ENCODE results near the gene TGM2.
"Not testable (repeated sequence)": the region's sequence is repeated elsewhere in the genome, so short reads cannot be mapped to it uniquely, and the experiment has no call there.

Gene TGM2

DNA sequence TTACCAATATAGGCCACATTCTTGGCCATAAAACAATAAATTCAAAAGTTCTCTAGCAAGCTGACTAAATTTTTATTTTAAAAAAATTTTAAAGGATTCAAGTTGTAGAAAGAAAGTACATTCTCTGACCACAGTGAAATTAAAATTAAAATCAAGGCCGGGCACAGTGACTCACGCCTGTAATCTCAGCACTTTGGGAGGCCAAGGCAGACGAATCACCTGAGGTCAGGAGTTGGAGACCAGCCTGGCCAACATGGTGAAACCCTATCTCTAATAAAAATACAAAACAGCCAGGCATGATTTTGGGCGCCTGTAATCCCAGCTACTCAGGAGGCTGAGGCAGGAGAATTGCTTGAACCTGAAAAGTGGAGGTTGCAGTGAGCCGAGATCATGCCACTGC, 62.9 kb downstream of the TGM2 start:
- Mint-ChIP-seq H3K36me3 (peaks cover 13% of the 10 kb centered on the region), H3K9me3 (peaks cover 13% of the 10 kb centered on the region)
- H3K4me3 Mint-ChIP-seq, H3K27me3 Mint-ChIP-seq, H3K27ac Mint-ChIP-seq, H3K4me1 Mint-ChIP-seq: not testable (repeated sequence)

DNA sequence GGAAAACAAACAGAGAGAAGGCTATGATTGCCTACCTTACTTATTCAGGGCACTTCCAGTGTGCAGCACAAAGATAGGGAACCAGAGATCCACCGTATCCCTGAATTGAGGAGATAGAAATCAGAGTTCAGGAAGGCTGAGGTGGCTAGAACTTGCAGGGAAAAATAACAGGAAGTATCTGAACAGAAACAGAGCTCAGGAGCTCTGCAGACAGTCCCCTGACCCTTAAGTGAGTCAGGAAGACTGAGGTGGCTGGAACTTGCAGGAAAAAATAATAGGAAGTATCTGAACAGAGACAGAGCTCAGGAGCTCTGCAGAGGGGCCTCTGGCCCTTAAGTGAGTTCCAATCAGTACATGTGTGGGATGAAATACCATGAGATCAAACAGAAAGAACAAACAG, 66.1 kb downstream of the TGM2 start:
- Mint-ChIP-seq H3K27ac (no peak overlapping the region), H3K9me3 (peaks cover 13% of the 10 kb centered on the region), H3K36me3 (peaks cover 16% of the 10 kb centered on the region), H3K4me3 (no peak overlapping the region), H3K27me3 (no peaks in the 10 kb centered on the region), H3K4me1 (peaks cover 12% of the 10 kb centered on the region)

DNA sequence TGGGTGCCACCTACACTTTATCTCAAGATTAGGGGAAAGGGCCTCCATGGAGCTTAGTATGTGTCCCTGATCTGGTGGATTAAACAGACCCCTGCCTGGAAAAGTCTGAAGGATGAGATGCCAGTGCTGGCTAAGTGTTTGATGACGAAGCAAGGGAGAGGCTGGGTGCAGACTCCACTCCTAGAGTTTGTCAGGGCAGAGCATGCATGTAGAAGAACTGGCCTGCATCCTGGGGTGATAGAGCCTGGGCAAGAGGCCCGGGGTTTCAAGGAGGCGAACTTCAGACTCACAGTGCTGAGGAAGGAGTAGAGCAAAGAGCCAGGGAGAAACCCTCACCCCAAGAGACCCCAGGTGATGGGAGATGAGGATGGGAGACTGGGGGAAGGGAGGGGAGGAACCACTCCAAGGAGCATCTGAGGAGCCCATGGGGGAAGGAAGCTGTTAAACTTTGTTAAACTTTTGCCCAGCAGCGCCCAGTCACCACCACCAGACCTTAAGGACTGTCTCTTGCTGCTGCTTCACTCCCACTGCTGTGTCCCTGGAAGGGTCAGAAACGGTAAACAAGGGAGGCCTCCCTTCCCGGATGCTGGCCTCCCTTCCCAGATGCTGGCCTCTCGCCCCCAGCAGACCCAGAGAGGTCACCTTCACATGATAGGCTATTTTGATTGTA, 69.9 kb downstream of the TGM2 start:
- Mint-ChIP-seq H3K9me3 (peaks cover 6% of the 10 kb centered on the region), H3K36me3 (peaks cover 10% of the 10 kb centered on the region), H3K4me3 (no peak overlapping the region), H3K27ac (peak overlapping the region; percentile 4), H3K27me3 (no peaks in the 10 kb centered on the region), H3K4me1 (peaks cover 31% of the 10 kb centered on the region)

DNA sequence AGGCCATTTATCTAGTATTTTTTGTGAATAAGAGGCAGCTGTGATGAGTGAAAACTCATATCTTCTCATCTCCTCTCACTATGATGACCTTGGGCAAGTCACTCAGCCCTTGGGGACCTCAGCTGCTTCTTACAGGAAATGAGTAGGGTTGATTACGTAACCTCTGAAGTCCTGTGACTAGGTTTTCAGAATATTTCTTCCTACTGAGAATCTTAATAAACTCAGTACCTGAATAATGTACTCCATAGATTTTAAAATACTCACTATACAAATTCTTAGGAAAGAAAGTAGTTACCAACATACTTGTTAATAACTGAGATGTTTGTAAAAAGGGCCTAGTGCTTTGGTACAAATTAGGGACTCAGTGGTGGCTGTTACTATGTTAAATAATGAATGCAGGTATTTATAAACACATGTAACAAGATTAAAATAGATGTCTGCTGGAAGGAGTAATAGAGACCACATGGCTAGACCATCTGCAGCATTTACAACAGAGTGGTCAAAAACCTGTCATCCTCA, 70.6 kb downstream of the TGM2 start:
- H3K9me3 Mint-ChIP-seq: no peaks in the 10 kb centered on the region
- H3K36me3 Mint-ChIP-seq: peaks cover 4% of the 10 kb centered on the region
- no peak overlapping the region for H3K4me3 Mint-ChIP-seq
- H3K4me1 Mint-ChIP-seq: peaks cover 31% of the 10 kb centered on the region
- H3K27ac Mint-ChIP-seq: no peak overlapping the region
- H3K27me3 Mint-ChIP-seq: no peaks in the 10 kb centered on the region

DNA sequence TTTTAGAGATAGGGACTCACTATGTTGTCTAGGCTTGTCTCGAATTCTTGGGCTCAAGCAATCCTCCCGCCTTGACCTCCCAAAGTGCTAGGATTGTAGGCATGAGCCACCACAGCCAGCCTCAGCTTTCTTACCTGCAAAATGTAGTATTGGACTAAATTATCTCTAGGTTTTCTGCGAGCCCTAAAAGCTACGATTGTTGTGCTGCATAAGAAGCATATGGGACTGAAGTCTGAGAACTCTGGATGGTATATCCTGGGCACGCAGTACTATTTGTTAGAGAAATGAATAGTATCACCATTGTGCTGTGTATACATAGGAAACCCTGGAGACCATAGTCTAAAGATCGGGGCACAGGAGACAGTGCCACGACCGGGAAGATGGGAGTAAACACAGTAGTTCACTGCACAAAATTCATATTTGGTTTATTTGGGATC, 71.4 kb downstream of the TGM2 start:
- H3K4me1 Mint-ChIP-seq: peaks cover 31% of the 10 kb centered on the region

DNA sequence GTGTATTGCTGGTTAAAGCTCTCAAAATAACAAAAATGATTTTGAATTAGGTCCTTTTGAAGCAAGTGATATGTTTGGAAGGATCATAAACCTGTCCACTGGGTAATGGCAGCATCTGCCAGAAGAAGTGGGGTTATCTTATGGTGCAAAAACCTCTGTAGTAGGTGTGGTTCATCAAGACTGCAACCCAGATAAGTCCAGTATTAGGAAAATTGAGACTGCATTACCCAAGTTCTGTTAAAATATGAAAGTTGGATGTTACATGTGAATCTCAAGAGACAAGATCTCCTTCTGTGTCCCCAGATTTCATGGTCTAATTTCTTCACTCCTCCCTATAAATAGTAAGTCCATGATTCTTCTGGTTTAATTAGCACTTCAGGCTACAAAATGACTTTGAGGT, 72.2 kb downstream of the TGM2 start:
- Mint-ChIP-seq H3K36me3 (peaks cover 11% of the 10 kb centered on the region), H3K4me3 (no peak overlapping the region), H3K9me3 (no peaks in the 10 kb centered on the region), H3K27ac (no peak overlapping the region), H3K4me1 (peaks cover 31% of the 10 kb centered on the region), H3K27me3 (no peaks in the 10 kb centered on the region)

More for the DNA sequence above, 71.4 kb downstream of the TGM2 start:
- H3K4me3 Mint-ChIP-seq: no peak overlapping the region
- H3K9me3 Mint-ChIP-seq: no peaks in the 10 kb centered on the region
- no peak overlapping the region for H3K27ac Mint-ChIP-seq
- H3K36me3 Mint-ChIP-seq: peaks cover 7% of the 10 kb centered on the region
- no peaks in the 10 kb centered on the region for H3K27me3 Mint-ChIP-seq

DNA sequence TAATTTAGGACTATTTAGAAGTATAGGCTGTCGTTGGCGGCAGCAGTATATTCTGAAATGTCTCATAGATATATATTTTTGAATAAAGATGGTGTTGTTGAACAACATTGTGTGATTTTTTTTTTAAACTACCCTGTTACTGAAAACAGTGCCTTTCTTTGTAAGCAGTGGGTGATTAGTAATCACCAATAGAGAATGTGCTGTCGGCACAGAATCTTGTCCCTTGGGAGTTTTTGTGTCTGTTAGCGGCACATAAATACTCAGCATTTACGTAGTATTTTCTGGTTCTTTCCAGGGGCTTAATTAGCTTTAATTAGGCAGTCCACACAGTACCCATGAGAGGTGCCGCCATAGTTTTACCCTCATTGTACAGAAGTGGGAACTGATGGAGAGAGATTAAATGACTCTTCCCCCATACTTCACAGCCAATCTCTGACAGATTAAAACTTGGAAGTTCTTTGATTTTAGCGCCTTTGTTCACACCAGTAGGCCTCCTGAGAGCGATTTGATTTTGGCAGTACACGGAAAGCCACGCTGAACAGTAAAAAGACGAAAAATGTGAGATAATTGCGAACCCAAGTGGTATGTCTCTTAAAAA, 72.7 kb downstream of the TGM2 start:
- Mint-ChIP-seq H3K36me3 (peaks cover 12% of the 10 kb centered on the region), H3K27ac (no peak overlapping the region), H3K4me1 (peaks cover 31% of the 10 kb centered on the region), H3K9me3 (no peaks in the 10 kb centered on the region), H3K27me3 (no peaks in the 10 kb centered on the region), H3K4me3 (no peak overlapping the region)

DNA sequence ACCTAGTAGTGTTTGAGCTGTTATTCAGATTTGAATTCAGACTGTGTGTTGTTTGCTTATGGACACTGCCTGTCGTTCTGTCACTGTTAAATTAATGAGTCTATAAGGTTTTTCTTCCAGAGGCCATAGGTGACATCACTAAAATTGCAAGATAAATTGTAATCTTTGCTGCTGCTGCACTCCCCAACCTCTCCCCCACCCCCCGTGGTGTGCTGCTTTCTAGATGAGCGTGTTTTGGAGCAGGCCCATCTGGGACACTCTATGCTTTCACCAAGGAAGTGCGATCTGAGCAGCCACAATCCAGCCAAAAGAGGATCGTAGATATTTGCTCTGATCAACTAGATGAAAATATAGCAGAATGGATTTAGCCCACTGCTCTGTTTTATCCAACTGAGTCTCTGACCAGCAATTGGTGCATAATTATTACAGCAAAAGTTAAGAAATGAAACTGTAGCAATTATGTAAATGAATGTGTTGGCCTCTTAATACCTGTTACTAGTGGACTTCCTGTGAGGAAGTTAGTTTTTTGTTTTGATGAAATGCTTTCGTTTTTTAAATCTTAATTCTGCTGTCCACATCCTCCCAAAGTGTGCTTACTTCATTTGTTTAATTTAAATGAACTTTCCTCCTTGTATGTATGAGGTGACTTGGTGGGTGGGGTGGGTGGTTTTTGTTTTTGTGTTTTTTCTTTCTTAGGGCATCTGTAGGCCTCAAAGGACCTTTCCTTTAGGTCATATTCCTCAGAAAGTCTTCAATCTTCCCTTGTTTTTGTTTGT, 73.4 kb downstream of the TGM2 start:
- Mint-ChIP-seq H3K27me3 (no peaks in the 10 kb centered on the region), H3K27ac (no peak overlapping the region), H3K9me3 (no peaks in the 10 kb centered on the region), H3K4me3 (no peak overlapping the region), H3K36me3 (peaks cover 12% of the 10 kb centered on the region), H3K4me1 (peaks cover 31% of the 10 kb centered on the region)

DNA sequence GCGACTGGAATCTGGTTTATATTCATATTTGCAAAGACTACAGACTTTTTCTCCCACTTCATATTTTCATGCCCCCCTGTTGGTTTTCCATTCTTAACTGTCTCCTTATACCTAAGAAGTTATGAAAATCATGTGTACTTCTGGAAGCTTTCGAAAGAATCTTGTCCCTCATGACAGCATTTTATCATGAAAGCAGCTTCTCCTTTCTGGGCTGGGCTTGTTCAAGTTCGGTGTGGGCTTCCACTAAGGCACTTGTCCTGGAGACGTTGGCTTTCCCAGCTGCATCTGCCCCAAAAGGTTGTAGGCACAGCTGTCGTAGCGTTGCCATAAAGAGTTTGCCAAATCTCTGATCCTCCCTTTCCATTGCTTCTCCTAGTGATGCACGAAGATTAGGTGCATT, 75.0 kb downstream of the TGM2 start:
- no peaks in the 10 kb centered on the region for H3K27me3 Mint-ChIP-seq
- peaks cover 30% of the 10 kb centered on the region for H3K4me1 Mint-ChIP-seq
- H3K27ac Mint-ChIP-seq: no peak overlapping the region
- no peaks in the 10 kb centered on the region for H3K9me3 Mint-ChIP-seq
- peaks cover 11% of the 10 kb centered on the region for H3K36me3 Mint-ChIP-seq
- H3K4me3 Mint-ChIP-seq: no peak overlapping the region

DNA sequence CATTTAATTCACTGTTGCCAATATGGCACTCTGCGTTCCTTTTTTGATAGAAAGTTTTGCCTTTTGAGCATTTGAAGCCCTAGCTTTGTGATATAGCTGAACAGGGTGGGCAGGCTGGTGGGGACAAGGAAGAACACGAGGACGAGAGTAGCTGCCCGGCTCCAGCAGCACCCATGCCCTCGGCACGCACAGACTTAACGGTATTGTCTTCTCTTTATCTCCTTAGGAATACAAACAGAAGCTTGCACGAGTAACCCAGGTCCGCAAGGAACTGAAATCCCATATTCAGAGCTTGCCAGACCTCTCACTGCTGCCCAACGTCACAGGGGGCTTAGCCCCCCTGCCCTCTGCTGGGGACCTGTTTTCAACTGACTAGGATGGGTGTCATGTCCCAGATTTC, 75.6 kb downstream of the TGM2 start:
- H3K4me1 Mint-ChIP-seq: peaks cover 25% of the 10 kb centered on the region
- H3K9me3 Mint-ChIP-seq: no peaks in the 10 kb centered on the region
- H3K36me3 Mint-ChIP-seq: peaks cover 11% of the 10 kb centered on the region
- H3K27ac Mint-ChIP-seq: no peak overlapping the region
- H3K4me3 Mint-ChIP-seq: no peak overlapping the region
- no peaks in the 10 kb centered on the region for H3K27me3 Mint-ChIP-seq

DNA sequence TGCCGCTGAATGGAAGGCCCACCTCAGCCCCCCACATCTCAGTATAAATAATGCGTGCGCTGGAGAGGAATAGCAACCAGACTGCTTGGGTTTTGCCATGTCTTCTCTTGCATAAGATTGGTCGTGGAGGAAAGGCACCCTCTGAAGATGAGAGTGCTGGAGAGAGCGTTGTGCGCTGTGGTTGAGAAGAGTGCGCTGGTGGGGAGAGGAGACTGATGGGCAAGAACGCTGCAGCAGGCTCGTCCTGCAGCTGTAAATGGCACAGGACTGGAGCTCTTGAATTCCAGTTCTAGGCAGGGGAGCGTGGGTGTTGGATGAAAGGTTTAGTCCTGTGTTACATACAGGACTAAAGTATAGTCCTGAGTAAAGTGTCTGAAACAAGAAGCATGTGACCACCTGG, 80.0 kb downstream of the TGM2 start:
- H3K27me3 Mint-ChIP-seq: no peaks in the 10 kb centered on the region
- peaks cover 27% of the 10 kb centered on the region for H3K36me3 Mint-ChIP-seq
- no peaks in the 10 kb centered on the region for H3K9me3 Mint-ChIP-seq
- peak overlapping the region; percentile 8 for H3K27ac Mint-ChIP-seq
- H3K4me3 Mint-ChIP-seq: no peak overlapping the region
- peaks cover 14% of the 10 kb centered on the region for H3K4me1 Mint-ChIP-seq

DNA sequence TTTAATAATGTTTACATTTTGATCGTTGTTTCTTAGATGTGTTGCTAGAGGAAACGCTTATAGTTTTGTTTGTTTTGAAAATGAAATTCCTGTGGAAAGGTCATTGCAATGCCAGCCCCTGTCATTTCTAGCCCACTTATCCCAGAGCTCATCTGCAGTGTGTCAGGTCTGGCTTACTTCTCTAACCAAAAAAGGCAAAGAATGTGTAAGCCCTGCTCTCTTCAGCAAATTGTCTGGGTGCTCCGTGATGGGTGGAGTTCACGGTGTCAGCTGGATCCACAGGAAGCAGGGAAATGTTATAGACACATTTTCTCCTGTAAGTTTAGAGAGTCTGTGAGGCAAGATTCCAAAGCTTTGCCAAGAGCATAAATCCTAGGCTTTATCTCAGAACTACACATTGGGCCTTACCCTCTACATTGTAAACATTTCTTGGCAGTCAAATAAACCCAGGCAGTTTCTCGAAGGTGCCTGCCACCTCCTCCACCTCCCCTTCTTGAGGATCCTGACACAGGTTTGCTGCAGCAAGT, 80.6 kb downstream of the TGM2 start:
- Mint-ChIP-seq H3K27me3 (no peaks in the 10 kb centered on the region), H3K36me3 (peaks cover 31% of the 10 kb centered on the region), H3K9me3 (no peaks in the 10 kb centered on the region), H3K4me3 (no peak overlapping the region), H3K27ac (no peak overlapping the region), H3K4me1 (peaks cover 18% of the 10 kb centered on the region)

DNA sequence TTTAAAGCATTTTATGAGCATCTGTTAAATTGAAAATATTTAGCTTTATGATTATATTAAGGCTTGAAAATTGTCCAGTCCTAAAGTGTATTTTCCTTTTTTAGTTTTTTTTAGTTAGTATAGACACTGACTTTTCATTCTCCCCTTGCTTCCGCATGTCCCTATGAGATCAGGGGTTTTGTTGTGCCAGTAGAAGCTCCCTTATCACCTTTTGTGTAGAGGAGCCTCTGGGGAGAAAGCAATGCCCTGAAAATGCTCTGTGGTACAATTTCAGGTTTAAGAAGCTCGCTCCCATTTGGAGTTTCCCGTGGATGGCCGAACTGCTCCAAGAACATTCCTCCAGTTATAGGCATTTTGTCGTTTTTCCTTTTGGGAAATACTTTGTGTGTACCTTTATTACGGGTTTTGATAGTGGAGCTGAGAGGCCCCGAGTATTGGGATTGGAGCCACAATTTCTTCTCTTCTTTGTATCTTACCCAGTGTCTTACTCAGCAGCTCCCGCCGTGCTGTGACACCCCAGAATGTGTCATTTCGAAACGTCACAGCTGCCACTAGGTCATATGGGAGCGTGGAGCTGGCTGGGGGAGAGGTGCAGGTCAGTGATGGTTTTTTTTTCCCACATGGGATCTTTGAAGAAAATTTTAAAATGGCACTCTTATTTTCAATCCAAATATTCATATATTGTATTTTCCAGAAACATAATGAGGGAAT, 81.6 kb downstream of the TGM2 start:
- H3K27ac Mint-ChIP-seq: no peak overlapping the region
- no peak overlapping the region for H3K4me3 Mint-ChIP-seq
- H3K27me3 Mint-ChIP-seq: no peaks in the 10 kb centered on the region
- H3K4me1 Mint-ChIP-seq: peaks cover 18% of the 10 kb centered on the region
- H3K9me3 Mint-ChIP-seq: no peaks in the 10 kb centered on the region
- peaks cover 35% of the 10 kb centered on the region for H3K36me3 Mint-ChIP-seq

DNA sequence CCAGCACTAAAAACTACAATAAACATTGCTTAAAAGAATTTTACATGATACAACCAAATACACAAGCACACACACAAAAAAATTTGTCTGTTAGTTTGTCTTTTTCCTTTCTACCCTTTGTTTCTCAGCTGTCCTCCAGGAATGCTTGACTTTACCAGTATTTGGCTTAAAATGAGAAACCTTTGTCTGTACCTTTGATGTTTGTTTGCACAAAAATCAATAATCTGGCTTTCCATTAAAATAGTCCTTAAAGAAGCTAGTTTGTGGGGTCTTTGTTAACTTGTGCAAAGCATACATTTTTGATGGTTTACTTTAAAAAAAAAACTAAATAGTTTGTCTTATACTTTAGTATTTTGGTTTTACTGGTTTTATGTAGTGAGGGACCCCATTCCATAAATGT, 82.2 kb downstream of the TGM2 start:
- Mint-ChIP-seq H3K27ac (no peak overlapping the region), H3K36me3 (peaks cover 37% of the 10 kb centered on the region)

DNA sequence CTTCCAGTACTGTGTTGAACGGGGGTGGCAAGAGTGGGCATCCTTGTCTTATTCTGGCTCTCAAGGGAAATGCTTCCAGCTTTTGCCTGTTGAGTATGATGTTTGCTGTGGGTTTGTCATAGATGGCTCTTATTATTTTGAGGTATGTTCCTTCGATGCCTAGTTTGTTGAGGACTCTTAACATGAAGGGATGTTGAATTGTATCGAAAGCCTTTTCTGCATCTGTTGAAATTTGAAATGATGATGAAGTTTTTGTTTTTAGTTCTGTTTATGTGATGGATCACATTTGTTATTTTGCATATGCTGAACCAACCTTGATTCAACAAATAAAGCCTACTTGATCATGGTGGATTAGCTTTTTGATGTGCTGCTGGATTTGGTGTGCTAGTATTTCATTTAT, 83.5 kb downstream of the TGM2 start:
- no peak overlapping the region for H3K4me3 Mint-ChIP-seq
- H3K27ac Mint-ChIP-seq: no peak overlapping the region
- H3K27me3 Mint-ChIP-seq: no peaks in the 10 kb centered on the region
- H3K36me3 Mint-ChIP-seq: peaks cover 40% of the 10 kb centered on the region
- H3K9me3 Mint-ChIP-seq: no peaks in the 10 kb centered on the region
- H3K4me1 Mint-ChIP-seq: peaks cover 18% of the 10 kb centered on the region

More for the DNA sequence above, 82.2 kb downstream of the TGM2 start:
- Mint-ChIP-seq H3K27me3 (no peaks in the 10 kb centered on the region), H3K4me3 (no peak overlapping the region), H3K9me3 (no peaks in the 10 kb centered on the region), H3K4me1 (peaks cover 18% of the 10 kb centered on the region)
